Embryonic facial prominence (tissue), 1 donor: ENCODE measurements around the gene MAFG.
A peak's percentile ranks its signal among the peaks of the same experiment; 100 is the strongest.
"Not testable (repeated sequence)": the region's sequence is repeated elsewhere in the genome, so short reads cannot be mapped to it uniquely, and the experiment has no call there.

Experiments
- DNase-seq: peaks from one replicate; pipeline ENCODE4 v3.0.0-alpha.2; 2016; ENCODE audit errors: extremely low spot score

MAFG gene

DNA sequence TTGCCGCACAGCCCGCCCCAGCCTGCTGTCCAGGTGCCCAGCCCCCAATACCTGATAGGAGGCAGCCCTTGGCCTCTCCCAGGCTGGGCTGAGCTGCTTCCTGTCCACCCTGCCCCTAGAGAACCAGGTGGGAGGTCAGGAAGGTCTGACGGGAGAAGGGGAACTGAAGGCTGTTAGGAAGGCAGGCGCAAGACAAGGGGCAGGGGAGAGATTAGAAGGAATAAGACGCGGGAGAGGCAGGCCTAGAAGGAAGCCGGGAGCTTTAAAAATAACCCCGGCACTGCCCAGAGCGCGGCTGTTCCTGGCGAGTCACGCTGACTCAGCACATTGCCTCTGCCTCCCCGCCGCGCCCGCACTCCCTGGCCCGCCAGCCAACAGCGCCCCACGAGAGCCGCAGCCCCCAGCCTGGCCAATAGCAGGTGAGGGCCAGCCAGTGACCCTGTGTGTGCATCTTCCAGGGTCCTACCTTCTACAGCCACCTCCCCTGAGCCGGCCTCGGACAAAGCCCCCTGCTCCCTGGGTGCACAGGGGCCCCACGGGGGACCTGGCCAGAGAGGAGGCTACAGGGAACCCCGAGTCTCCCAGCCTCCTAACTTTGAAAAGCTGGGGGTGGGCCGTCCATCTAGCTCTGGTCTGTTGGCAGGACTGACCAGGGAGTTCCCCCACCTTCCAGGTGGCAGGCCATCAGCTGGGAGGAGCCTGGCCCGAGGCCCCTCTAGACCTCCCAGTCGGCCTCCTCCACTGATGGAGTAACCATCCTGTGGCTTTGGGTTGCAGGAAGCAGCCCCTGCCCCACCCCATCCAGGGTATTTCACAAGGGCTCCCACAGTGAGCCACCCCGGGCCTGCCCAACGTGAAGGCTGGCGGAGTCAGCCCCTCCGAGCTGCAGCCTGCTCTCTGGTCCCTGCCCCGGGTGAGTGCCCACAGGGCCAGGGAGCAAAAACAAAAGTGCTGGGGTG is 4.0 kb downstream of the MAFG start:
- no peak for DNase-seq

DNA sequence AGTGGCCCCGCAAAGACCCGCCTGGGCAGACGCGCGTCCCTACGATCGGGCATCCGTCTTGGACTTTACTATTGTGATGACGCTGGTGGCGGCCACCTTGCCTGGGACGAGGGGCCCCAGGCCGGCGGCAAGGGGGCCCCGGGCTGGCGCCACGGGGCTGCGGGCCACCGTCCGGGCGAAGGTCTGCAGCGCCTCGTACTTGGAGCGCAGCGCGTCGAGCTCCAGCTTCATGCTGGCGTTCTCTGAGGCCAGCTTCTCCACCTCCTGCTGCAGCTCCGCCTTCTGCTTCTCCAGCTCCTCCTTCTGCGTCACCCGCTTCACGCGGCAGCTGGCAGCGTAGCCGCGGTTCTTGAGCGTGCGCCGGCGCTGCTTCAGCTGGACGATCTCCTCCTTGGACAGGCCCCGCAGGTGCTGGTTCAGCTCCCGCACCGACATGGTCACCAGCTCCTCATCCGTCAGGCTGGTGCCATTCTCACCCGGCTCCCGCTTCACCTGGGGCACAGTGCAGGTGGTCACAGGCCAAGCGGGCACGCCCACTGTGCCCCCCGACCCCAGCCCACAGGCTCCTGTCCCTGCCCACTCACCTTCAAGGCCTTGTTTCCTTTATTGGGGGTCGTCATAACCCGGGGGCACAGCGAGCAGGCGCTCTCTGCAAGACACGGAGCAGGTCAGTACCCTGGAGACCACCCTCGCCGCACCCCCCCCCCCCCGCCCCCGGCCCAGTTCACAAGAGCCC is 4.8 kb downstream of the MAFG start:
- no peak for DNase-seq

DNA sequence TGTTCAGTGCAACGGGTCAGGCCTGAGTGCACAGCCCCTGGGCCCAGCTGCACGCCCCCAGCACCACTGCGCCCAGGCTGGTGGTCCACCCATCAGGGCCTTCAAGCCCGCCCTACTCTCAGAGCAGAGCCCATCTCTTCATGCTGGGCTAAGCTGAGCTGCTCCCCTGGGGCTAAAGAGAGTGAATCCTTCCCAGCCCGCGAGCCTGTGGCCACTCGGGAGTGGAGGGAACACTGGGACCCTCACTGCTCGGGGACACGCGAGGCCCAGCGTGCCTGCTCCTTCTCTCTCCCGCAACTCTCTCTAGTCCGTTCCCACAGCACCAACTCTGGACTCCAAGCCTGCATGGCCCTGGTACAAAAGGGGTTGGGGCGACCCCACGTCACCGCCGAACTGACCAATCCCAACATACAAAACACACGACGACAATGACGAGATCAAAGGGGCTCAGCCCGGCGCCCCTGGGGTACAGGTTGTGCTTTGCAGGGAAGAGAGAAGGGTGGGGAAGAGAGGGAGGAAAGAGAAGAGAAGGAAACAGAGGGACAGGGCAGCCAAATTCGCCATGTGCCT is 5.5 kb downstream of the MAFG start:
- DNase-seq = no peak

DNA sequence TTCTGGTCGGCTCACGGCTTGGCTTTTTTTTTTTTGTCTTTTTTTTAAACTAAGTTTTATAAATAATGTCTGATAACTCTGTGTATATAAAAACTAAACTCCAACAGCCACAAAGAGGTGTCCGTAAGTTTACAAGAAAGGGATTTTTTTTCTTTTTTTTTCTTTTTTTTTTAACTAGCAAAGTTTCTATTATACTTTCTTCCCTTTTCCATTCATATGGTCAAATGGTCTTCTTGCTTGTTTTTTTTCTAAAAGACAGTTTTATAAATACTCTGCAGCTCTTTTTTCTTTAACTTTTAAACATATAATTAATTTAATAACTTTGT is 6.0 kb downstream of the MAFG start:
- DNase-seq = no peak

DNA sequence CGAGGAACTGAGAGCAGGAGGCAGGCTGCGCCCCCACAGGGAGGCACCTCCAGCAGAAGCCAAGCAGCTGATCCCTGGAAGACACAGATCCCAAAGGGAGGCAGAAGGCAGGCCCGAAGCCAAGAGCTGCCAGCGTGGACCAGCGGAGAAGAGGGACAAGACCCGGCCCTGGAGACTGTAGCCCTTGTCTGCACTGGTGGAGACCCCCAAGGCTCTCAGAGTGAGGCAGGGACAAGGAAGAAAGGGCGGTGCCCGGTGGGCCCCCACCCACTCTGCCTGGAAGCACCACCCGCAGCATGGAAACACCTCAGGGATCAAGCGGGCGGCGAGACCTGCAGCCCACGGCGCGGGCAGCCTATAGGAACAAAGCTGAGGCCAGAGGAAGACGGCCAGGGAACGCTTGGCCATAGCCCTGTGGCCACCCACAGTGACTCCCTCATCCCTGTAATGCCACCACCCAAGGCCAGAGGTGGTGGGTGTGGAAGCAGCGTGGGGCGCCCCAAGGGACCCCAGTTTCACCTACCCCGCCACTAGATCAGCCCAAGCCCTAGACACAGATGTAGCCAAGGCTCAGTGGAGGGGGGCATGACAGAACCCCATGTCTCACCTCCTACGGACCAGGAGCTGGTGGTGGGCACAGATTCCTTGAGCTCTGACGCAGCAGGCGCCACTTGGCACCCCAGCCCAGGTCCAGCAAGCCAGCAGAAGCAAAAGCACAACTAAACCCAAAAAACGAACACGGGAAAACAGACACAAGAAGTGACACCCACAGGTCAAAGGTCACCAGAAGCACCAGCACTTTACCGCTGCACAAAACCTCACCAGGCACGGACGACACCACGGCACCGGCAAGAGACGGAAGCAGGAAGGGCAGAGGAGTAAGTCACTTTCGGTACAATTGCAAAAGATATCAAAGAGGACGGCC is 6.7 kb downstream of the MAFG start:
- no peak for DNase-seq

DNA sequence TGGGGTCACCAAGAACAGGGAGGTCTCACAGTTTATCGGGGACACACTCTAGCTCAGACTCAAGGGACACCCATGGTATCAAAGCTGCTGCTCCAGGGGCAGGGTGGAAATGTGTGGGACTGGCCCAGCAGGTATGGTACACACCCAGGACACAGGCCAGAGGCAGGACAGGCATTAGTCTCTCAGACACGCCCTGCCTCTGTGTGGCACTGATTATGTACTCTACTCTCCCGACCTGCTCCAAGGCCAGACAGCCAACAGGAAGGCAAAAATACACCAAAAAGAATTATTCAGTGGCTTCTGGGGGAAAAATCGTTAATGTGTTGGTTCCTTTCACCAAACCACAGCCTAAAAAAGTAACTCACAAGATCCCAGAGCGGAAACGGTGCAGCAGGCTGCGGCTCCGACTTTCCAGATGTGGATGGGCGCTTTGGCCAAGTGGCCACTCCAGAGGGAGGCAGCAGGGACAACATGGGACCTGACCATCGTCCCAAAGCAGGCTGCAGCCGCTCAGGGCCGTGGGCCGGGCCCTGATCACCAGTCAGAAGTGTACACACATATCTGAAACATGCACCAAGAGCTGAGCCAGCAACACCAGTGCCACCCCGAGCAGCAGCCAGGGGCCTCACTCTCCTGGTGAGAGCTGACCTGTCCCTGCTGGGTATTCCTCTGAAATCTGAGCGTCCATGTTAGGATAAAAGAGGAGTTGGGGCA is 8.5 kb downstream of the MAFG start:
- DNase-seq = no peak

DNA sequence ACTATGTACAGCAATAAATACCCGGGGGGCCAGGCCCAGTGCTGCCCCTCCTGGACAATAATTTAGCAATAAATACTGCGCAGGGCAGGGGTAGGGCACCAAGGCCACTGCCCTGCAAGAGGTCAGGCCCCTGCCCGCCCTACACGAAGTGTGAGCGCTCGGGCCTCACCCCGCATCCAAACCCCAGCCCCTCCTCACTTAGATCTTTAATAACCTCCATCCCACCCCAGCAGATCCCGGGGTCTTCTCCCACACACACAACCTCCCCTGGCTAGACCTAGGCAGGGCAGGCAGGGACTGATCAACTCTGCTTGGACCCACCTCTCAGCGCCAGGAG is 9.2 kb downstream of the MAFG start:
- DNase-seq = not testable (repeated sequence)

DNA sequence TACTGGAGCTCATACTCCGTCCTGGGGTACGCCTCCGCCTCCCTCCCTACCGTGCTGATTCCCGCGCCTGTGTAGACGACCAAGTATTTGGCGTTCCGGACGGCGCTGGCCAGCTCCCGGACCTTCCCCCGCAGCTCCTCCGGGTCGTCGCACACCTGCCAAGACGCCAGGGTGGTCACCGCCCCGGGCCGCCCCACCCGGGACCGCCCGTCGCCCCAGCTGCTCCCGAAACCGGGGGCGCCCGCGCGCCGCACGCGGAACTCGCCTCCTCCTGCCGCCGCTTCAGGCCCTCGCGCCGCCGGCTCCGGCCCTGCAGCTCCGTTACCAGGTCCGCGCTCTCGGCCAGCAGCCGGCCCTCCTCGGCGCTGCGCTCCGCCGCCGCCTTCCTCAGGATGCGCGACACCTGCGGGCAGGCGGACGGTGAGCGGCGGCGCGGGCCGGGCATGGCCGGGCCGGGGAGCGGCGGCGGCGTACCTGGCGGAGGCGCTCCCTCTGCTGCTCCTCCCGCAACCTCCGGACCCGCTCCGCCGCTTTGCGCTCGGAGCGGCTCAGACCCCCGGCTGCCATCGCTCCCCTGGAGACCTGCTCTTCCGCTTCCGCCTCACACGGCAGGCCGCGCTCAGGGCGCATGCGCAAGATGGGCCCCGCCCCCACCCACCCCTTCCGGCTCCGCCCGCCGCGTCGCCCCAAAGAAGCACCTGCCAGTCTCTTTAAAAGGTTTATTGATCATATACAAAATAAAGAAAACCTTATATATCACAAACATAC is 9.8 kb downstream of the MAFG start, which contains the start of gene SIRT7:
SIRT7 (minus strand) TSS at position 612 of the 768 bp plus-strand sequence; CDS start at position 567, 45 bp downstream.
- DNase-seq = no peak

DNA sequence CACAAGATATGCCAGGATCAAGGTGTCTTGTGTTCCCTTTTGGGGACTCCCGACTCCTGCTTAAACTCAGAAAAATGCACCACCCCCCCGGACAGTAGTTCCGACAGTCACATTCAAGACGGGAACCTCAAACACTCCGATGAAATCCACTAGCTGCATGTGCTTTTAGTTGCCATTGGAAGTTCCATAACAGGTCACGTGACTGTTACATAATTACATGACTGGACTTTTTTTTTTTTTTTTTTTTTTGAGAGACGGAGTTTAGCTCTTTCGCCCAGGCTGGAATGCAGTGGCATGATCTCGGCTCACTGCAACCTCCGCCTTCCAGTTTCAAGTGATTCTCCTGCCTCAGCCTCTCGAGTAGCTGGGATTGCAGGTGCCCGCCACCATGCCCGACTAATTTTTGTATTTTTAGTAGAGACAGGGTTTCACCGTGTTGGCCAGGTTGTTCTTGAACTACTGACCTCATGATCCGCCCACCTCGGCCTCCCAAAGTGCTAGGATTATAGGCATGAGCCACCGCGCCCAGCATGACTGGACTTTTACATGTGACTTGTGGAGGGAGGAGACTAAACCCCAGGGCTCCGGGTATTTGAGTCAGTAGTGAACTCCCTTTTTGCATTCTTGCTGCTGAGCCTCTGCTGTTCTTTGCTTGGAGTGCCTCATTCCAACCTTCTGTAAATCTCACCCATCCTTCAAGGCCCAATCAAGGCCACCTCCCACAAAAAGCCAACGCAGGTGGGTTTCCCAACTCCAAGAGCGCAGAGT is 11.1 kb downstream of the MAFG start:
- no peak for DNase-seq

DNA sequence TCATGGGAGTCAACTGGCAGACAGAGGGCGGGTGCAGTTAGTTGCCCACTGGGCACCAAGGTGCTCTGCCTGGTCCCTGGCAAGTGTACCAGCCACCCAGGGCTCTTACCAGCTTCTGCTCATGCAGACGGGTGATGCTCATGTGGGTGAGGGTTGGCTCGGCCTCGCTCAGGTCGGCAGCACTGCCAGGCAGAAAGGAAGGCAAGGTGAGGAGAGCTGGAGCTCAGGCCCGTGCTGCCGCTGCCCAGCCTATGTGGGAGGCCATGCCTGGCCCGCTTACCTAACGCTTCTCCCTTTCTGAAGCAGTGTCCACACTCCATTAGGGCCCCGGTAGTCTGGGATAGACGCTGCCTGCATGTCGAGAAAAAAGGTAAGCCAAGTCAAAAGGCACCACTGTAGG is 12.2 kb downstream of the MAFG start:
- DNase-seq = no peak

DNA sequence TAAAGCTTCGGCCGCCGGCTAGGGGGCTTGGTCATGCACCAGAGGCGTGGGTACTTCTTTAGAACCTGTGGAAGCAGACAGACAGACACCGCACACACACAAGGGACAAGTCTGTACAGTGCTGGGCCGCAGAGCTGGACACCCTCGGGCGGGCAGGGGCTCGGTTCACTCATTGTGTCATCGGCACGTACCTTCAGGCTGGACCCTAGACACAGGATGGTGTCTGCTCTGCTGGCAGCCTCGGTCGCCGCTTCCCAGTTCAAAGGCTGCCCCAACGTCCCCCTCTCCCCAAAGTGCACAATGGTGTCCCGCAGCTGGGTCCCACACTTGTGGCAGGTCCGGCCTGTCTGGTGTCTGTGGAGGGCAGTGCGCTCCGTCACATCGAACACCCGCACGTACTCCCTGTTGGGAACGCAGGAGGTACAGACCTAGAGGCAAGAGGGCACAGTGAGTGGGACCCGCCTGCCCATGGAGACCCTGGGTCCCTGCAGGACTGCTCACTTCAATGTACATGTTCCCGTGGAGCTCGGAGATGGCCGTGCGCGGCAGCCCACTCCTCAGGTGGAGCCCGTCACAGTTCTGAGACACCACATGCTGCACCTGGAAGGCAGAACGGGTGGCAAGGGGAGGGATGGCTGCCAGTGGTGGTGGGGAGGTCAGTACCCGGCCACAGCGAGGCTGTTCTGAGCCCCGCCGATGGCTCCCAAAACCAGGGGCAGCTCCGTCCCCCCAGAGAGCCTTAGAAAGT is 13.3 kb downstream of the MAFG start:
- DNase-seq = no peak

DNA sequence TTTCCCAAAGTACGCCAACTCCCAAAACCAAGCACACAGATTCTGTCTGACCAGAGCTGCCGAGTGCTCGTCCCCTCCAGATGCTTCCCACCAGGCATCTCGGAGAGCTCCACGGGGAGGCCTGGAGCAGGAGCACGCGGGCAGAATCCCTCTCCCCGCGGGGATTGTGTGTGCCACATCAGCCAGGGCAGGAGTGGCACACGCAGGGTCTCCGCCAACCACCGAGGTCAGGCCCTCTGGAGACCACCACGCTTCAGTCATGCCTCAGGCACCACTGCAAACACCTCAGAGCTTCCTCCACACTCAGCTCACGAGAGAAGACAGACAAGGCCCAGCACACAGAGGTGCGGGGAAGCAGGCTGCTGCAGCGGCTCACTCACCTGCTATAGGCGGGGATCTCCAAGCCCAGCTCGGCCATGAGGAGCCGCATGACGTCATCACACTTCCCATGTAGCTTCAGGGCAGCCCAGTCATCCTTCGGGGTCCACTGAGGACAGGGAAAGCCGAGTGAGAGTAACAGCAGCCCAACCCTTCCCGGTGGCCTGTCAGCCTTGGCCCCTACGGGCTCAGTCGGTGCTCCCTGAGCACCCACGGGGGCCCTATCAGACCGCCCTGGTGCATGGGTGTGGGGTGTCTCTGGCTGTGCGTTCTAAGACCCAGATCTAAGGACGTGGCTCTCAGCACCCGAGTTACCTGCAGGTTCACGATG is 14.0 kb downstream of the MAFG start:
- DNase-seq = no peak

DNA sequence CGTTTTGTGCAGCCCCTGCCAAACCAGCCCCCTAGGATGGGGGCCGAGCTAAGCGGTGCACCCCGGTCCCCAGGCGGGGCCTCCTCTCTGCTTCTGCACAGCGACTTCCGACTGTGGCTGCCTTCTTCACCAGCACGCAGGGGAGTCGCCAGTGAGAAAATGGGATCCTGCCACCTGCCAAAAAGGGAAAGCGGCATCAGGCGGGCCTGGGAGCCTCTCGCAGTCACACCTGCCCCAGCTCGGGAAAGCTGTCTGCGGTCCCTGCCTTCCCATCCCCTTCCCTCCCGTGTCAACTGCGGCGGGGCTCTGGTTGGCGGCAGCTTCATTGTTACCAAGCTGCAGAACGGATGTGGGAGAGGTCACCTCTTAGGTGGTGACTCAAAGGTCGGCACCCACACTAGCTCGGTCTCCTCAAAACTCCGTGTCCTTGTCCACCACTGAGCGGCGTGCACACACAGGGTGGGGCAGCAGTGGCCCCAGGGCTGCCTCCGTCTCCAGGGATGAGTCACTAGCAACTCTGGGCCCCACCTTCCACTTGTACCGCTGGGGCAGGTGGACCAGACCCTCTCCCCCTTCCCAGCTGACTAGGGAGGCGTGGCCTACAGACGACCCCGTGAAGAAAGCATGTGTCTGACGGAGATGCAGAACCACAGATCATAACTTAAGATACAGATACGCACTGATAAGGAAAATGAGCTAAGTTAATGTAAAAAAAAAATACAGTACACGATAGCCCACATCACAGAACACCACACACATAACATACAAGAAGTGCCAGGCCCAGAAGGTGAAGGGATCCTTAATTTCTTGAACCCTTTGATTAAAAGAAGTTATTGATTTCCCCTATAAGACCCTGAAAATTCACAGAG is 14.9 kb downstream of the MAFG start:
- DNase-seq = no peak

DNA sequence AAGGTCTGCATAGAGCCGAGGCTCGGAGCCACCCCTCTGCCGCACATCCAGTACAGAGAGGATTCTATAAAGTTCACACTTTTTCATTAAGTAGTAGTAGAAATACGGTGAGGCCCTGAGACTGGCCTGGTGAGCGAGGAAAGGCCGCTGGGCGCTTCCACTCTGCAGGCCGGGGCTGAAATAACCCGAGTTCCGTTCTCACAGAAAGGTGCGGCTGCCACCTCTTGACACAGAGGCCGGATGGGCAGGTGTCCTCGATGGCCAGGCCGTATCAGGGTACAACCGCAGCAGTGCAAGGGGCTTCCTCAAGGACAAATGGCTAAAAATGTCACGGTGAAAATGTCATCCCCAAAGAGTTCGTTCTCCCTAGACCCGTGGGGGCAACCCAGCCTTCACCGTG is 15.6 kb downstream of the MAFG start:
- no peak for DNase-seq

DNA sequence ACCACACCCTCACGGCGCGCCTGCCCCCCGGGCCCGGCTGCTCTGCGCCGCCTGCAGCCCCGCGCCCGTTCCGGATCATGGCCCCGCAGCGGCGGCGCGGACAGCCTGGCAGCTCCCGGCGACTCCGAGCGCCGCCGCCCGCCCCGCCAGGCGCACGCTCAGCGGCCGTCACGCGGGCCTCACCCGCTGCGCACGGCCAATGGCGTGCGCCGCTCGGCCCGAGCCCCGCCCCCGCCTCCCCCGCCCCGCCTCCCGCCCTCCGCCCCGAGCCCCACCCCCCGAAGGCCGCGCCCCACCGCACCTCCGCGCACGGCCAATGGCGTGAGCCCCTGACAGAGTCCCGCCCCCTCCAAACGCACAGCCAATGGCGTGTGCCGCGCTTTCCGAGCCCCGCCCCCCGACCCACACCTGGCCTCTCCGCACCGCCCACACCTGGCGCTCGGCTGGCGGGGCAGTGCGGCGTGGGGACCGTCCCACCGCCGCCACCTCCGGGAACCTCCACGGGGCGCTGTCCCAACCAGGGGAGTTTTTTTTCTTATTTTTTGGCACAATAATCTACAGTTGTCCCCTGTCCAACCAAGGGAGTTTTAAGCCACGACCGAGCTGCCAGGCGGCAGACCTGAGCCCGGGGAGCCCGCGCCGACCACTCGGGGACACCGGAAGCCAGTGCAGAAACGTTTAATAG is 16.1 kb downstream of the MAFG start, which contains the start of gene PCYT2:
PCYT2 (minus strand) TSS at position 123 of the 685 bp plus-strand sequence; CDS start at position 79, 44 bp downstream.
- peak; percentile 48 for DNase-seq

DNA sequence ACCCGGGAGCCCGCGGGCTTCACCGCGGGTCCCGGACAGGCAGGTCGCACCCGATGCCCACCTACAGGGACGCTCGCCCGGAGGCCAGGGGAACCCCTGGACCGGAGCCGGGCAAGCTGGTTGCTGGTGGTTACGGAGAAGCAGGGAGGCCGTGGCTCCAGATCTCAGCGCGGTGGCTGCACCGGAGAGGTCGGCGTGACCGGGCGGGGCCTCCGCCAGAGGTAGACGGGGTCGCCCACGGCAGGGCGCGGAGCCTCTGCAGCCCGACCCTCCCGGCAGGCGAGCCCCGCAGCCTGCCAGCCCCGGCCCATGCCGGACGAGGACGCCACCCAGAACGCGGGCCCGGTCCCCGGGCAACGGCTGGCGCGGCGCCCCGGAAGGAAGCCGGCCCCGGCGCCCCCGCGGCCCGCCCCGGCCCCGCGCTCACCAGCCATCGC is 16.7 kb downstream of the MAFG start:
- DNase-seq = no peak
